GM12878 (cell line): ENCODE results near the gene DNAI2.

ENCODE experiments used
- CREM ChIP-seq: IDR thresholded peaks from 2 replicates; pipeline ENCODE4 v1.6.1; 2014; ENCODE audit warnings: antibody characterized with exemption, low read depth
- FOS ChIP-seq: IDR thresholded peaks from 3 replicates; pipeline ENCODE4 v1.6.1; 2011; ENCODE audit warnings: borderline replicate concordance; ENCODE audit not compliant: insufficient read length; ENCODE audit errors: extremely low read depth
- MYB ChIP-seq: fragments of 150-350 bp; IDR thresholded peaks from 2 replicates; pipeline ENCODE4 v1.6.1; 2014; ENCODE audit warnings: mild to moderate bottlenecking, low read depth, low read length, borderline replicate concordance
- NBN ChIP-seq: fragments of 450-650 bp; IDR thresholded peaks from 2 replicates; pipeline ENCODE4 v1.6.1; 2016
- POLR2A ChIP-seq: IDR thresholded peaks from 2 replicates; pipeline ENCODE4 v1.6.1; 2011; ENCODE audit warnings: low read depth, mild to moderate bottlenecking, low read length
- PRDM15 ChIP-seq: fragments of 450-650 bp; formaldehyde crosslinking; IDR thresholded peaks from 2 replicates; pipeline ENCODE4 v1.4.0; 2020; ENCODE audit warnings: mild to moderate bottlenecking, moderate library complexity
- TAF1 ChIP-seq: IDR thresholded peaks from 2 replicates; pipeline ENCODE4 v1.6.1; 2011; ENCODE audit warnings: mild to moderate bottlenecking, low read depth, low read length, borderline replicate concordance
- ZBTB11 ChIP-seq: fragments of 450-650 bp; formaldehyde crosslinking; IDR thresholded peaks from 2 replicates; pipeline ENCODE4 v1.5.0; 2022; ENCODE audit warnings: mild to moderate bottlenecking, missing genetic modification characterization
- ZNF384 ChIP-seq: IDR thresholded peaks from 2 replicates; pipeline ENCODE4 v1.6.1; 2012; ENCODE audit warnings: low read depth, mild to moderate bottlenecking, low read length, improper control_type of control experiment, borderline replicate concordance
- TF ChIP-seq, protein P1 (sequence below), 3 experiments: IDR thresholded peaks in 2 of 3; conservative IDR thresholded peaks in 1 of 3; 2 replicates each; pipeline ENCODE4 v1.5.1; 2011; ENCODE audit warnings: low read depth in 3 of 3, low read length in 3 of 3, mild to moderate bottlenecking in 3 of 3, control low read depth in 2 of 3, moderate library complexity in 2 of 3, inconsistent platforms in 1 of 3, mixed read lengths in 1 of 3; ENCODE audit not compliant: control insufficient read depth in 2 of 3, insufficient read depth in 1 of 3; ENCODE audit errors: extremely low read depth in 1 of 3

- TF ChIP-seq, protein P1, sequence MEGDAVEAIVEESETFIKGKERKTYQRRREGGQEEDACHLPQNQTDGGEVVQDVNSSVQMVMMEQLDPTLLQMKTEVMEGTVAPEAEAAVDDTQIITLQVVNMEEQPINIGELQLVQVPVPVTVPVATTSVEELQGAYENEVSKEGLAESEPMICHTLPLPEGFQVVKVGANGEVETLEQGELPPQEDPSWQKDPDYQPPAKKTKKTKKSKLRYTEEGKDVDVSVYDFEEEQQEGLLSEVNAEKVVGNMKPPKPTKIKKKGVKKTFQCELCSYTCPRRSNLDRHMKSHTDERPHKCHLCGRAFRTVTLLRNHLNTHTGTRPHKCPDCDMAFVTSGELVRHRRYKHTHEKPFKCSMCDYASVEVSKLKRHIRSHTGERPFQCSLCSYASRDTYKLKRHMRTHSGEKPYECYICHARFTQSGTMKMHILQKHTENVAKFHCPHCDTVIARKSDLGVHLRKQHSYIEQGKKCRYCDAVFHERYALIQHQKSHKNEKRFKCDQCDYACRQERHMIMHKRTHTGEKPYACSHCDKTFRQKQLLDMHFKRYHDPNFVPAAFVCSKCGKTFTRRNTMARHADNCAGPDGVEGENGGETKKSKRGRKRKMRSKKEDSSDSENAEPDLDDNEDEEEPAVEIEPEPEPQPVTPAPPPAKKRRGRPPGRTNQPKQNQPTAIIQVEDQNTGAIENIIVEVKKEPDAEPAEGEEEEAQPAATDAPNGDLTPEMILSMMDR (IDR thresholded peaks at IDR 0.05 in 2 of 3, conservative IDR thresholded peaks at IDR 0.05 in 1 of 3; ENCODE audit: control insufficient read depth in 2 of 3, extremely low read depth in 1 of 3, insufficient read depth in 1 of 3, low read depth in 3 of 3, low read length in 3 of 3), result no peak
- TF ChIP-seq FOS (no peak), POLR2A (no peak), CREM (no peak), ZNF384 (no peak), TAF1 (no peak), MYB (no peak), PRDM15 (CRISPR knock-in tag) (no peak), ZBTB11 (CRISPR knock-in tag) (no peak), NBN (no peak)
Measured at GRCh38 chr17:74224959-74225725, 48.9 kb upstream of the DNAI2 start.
